Raji (cell line): ENCODE data around the gene CCSER1.

Source experiments
- POLR2A ChIP-seq: IDR thresholded peaks from 2 replicates; pipeline ENCODE4 v1.6.1; 2011; ENCODE audit warnings: low read depth, low read length, control low read depth; ENCODE audit not compliant: insufficient read depth

The CCSER1 gene

DNA sequence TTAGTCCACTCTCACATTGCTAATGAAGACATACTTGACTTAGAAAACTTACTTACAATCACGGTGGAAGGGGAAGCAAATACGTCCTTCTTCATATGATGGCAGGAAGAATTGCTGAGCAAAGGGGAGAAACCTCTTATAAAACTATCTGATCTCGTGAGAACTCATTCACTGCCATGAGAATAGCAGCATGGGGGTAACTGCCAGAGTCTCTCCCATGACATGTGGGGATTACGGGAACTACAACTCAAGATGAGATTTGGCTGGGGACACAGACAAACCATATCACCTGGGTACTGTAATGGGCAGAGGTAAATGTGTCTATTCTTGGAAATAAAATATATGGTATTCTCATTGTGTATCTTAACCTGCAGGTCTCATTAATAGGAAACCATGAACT is 1464.9 kb downstream of the CCSER1 start:
- TF ChIP-seq POLR2A: no peak

DNA sequence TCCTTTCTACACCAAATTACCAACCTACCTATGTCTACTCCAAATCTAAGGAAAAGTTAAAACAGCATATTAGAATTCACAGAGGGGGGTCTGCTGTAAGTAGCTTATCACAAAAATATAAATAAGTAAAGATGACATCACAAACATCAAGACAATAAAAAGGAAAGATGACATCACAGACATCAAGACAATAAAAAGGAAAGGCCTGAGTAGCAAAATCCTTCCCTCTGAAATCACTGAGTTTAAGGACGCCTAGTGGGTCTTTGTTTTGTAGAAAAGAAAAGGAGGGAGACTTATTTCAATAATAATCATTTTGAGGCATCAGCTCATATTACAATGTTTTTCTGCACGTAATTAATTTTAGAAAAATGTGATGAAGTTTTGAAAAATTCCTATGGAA is 1469.5 kb downstream of the CCSER1 start:
- no peak for TF ChIP-seq POLR2A

DNA sequence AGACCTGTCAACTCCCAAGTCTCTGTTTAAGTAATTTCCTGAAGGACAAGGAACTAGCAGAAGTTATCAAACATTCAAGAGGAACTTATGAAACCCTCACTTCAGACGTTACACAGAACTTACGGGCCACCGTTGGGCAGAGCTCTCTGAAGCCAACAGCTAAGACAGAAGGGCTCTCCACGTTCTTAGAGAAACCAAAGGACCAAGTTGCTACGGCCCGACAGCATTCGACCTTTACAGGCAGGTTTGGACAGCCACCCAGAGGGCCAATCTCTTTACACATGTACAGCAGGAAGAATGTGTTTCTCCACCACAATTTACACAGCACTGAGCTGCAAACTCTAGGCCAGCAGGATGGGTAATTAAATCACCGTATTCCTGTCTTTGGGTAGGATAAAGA is 1471.5 kb downstream of the CCSER1 start:
- no peak for TF ChIP-seq POLR2A

DNA sequence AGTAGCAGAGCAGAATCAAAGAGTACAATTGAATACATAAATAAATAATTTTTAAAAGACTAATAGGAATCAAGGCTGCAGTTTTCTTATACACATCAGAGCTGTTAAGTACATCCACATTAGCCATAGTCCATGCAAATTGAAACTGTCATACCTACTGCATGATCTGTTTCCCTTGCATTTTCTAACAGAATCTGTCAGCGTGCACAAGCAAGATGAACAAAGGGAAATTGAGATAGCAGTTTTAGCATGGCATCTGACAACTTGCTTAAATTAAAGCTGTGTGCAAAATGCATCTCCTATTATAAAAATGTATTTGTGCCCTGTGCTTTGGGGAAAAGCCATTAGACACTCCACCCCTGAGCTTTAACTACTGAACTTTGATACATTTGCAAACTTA is 1473.1 kb downstream of the CCSER1 start:
- TF ChIP-seq POLR2A: no peak

DNA sequence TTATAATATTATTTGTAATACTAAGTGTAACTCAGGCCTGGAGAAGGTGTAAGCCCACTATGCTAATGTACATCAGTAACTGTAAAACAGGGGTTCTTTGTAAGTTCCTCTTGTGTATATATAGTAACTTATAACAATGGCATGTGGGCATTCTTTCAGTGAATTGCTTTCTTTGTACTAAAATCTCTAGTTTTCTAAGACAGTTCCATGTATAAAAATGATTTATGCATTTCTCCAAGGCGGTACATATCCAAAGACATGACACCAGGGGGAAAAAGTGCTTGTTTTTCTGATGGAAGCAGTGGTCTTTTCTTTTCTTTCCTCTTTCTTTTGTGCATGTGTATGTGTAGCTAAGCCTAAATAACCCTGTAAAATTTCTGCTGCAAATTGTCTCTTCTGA is 1474.2 kb downstream of the CCSER1 start:
- TF ChIP-seq POLR2A: no peak

DNA sequence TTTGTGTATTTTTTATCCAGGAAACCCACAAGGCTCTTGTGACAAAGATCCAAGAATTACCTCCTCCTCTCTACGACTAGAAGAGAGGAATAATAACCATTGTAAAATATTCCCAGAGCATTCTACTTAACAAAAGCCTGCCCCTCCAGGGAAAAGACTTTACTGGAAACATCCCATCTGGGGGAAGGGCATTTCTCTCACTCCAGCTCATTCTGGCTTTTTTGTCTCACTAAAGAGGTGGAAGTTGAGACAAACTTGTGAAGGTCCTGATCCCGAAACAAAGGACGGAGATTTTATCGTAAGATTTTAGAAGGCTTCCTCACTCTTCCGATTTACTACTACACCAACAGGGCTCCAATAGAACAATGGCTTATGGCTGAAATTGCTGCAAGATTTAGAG is 1484.6 kb downstream of the CCSER1 start:
- TF ChIP-seq POLR2A: no peak

DNA sequence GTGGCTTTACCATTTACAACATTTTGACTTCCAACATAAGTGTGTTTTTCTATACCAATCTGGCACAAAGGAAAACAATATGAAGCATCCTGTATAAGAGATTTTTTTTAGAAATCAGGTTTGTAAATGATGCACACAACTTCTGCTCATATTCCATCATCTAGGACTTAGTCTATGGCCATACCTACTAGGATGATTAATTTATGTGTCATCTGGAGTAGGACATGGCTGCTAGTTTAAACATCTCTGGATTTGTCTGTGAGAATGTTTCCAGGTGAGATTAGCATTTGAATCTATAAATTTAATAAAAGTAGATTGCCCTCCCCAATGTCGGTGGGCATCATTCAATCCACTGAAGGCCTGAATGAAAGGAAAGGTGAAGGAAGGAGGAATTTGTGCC is 1493.8 kb downstream of the CCSER1 start:
- TF ChIP-seq POLR2A: no peak

DNA sequence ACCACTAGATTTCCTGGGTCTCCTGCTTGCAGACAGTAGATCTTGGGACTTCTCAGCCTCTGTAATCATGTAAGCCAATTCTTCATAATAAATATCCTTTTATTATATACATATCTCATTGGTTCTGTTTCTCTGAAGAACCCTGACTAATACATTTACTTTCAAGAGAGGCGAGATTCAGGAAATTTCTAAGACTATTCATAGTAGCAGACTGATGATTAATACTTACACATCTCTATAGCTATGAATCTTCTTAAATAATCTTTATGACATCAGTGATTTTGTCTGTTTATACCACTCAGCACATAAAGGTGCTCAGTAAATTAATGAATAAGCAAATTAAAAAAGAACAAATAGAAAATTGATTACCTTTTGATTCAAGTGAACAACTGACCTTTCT is 1494.3 kb downstream of the CCSER1 start:
- TF ChIP-seq POLR2A: no peak

DNA sequence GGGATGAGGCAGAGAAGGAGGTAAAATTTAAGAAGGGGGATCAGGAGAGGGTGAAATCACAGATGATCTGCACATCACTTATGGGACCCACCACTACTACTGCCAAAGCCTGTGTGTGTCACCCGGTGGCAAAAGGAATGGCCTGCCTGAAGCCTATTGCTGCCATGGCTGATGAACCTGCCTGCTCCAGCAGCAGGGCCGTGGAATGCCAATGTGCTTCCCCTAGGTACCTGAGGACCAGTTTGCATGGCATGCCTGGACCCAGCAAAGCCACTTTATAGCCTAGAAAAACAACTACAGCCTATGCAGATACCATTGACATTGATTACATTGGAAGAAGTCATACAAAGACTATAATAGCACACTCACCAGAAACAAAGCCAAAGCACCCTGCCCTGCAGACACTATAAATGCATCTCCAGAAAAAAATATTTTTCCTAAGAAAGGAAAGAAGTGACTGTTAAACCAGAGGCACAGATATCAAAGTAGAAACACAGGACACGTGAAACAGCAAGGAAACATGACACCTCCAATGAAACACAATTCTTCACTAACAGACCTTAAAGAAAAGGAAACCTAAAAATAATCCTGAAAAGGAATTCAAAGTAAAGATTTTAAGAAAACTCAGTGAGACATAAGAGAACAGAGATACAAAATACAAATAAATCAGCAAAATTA is 1495.9 kb downstream of the CCSER1 start:
- TF ChIP-seq POLR2A: no peak

DNA sequence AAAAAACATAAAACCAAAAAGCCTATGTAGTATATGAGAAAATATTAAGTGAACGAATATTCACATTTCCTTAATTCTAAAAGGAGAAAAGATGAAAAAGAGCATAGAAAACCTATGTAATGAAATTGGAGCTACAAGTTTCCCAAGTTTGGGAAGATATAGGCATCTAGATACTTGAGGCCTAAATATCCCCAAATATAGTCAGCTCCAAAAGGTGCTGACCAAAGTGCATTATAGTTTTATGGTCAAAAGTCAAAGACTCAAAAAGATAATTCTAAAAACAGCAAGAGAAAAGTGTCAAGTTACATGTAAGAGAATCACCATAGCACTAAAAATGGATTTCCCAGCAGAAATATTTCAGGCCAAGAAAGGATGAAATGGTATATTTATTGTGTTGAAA is 1502.9 kb downstream of the CCSER1 start:
- no peak for TF ChIP-seq POLR2A

DNA sequence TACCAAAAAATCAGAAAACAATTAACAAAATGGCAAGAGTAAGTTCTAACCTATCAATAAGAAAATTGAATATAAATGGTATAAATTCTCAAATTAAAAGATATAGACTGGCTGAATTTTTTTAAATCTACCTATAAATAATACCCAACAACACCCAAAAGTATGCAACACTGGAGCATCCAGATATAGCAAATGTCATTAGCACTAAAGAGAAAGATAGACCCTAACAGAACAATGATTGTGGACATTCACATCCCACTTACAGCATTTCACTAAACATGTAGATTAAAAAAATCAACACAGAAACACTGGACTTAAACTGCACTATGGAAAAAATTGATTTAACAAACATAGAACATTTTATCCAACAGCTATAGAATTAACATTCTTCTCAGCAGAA is 1503.6 kb downstream of the CCSER1 start:
- TF ChIP-seq POLR2A: no peak

DNA sequence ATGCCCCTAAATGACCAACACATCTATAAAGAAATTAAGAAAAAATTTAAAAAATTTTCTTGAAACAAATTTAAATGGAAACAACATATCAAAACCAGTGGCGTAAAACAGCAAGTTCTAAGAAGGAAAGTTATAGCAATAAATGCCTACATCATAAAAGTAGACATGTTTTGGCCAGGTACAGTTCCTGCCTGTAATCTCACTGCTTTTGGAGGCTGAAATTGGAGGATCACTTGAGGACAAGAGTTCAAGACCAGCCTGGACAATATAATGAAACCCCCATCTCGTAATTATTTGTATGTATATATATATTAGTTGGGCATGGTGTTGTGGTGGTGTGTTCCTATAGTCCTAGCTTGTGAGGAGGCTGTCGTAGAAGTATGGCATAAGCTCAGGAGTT is 1504.1 kb downstream of the CCSER1 start:
- no peak for TF ChIP-seq POLR2A

DNA sequence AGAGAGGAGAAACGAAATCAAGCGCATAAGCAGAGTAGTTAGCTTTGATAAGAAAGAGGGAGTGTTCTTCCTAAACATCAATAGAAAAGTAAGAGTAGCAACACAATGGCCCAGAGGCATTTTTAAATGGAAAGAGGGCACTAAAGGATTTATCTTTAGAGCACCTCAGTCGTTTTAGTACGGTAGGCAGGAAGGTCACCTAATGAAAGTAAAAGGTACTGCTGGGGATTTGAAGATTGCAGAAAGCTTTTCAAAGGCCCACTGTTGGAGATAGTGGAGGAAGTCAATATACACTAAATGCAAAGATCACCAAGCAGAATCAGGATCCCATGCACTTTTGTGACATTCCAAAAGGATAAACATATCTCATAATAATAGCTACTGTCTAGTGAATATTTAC is 1508.9 kb downstream of the CCSER1 start:
- TF ChIP-seq POLR2A: no peak
